ENCODE measurements around the gene RERE. TPM values are rescaled to one million over a fixed set of nuclear protein-coding genes. Genes with fewer than 3 reads are reported as not detected.

The RERE gene
- total and polyA plus RNA-seq, 12 donors, result 46.5 to 163 (median 139) TPM

DNA sequence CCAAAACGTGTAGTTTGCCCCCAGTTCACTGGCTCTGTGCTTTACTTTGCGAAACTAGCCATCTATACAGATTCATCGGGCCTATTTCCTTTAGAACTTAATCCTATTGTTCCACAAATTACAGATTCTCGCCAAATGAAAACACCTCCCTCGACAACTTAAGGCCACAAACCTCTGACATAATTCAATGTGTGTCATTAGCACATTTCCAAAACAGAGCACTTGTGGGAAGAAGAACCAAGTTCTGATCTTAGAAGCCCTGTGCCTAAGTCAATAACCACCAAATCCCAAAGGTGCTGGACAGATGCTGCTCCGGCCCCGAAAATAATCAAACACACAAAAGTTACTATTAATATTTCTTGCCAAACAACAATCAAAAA lies 405.6 kb downstream of the RERE start:
- peaks cover 58 to 100% (median 93%) of the 10 kb centered on the region in 9 donors for H3K4me1 ChIP-seq
- no peaks in the 10 kb centered on the region for H3K27me3 ChIP-seq
- DNase-seq (no peak), ATAC-seq (peak in 4 of 8 donors; percentile 4 to 34 (median 16))
- 32 to 42% methylated on average over 7 of the region's 7 CpGs for WGBS, 2 donors
- TF ChIP-seq, protein P1, sequence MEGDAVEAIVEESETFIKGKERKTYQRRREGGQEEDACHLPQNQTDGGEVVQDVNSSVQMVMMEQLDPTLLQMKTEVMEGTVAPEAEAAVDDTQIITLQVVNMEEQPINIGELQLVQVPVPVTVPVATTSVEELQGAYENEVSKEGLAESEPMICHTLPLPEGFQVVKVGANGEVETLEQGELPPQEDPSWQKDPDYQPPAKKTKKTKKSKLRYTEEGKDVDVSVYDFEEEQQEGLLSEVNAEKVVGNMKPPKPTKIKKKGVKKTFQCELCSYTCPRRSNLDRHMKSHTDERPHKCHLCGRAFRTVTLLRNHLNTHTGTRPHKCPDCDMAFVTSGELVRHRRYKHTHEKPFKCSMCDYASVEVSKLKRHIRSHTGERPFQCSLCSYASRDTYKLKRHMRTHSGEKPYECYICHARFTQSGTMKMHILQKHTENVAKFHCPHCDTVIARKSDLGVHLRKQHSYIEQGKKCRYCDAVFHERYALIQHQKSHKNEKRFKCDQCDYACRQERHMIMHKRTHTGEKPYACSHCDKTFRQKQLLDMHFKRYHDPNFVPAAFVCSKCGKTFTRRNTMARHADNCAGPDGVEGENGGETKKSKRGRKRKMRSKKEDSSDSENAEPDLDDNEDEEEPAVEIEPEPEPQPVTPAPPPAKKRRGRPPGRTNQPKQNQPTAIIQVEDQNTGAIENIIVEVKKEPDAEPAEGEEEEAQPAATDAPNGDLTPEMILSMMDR (IDR thresholded peaks at IDR 0.05), result no peak
- peak overlapping the region in 9 of 10 donors; percentile 28 to 96 (median 66) for H3K27ac ChIP-seq
- H3K4me3 ChIP-seq, result no peak overlapping the region
- intact Hi-C loops (cut with DNase I), result loop anchor here in 1 of 10 donors (10.0 kb wide), 1 partner anchor 57 kb away; no protein-coding TSS in a partner anchor
- no peaks in the 10 kb centered on the region for H3K9me3 ChIP-seq
- peaks cover 0 to 72% (median 0%) of the 10 kb centered on the region in 9 donors for H3K36me3 ChIP-seq

- intact Hi-C loops (cut with DNase I), result loop anchor here in 1 of 10 donors (10.0 kb wide), 1 partner anchor 56 kb away; no protein-coding TSS in a partner anchor
- Histone ChIP-seq H3K27me3 (no peaks in the 10 kb centered on the region), H3K36me3 (peaks cover 0 to 72% (median 3%) of the 10 kb centered on the region in 9 donors), H3K9me3 (no peaks in the 10 kb centered on the region), H3K27ac (peak overlapping the region in 7 of 10 donors; percentile 60 to 96 (median 68)), H3K4me1 (peaks cover 56 to 100% (median 89%) of the 10 kb centered on the region in 9 donors), H3K4me3 (no peak overlapping the region)
- WGBS, 2 donors, result 62 to 63% methylated on average over 3 of the region's 3 CpGs
- ATAC-seq, result no peak
- DNase-seq, result no peak
- TF ChIP-seq, protein P1 (IDR thresholded peaks at IDR 0.05), result no peak
Observed at GRCh38 chr1:8410791-8411190, 406.6 kb downstream of the RERE start.

GRCh38 chr1:8409606-8410005 lies 407.8 kb downstream of the RERE start:
- H3K27ac ChIP-seq, result peak overlapping the region; percentile 63 to 96 (median 84)
- intact Hi-C loops (cut with DNase I), result loop anchor here in 6 of 10 donors (2.0 to 10.0 kb wide), 4 partner anchors 13 to 255 kb away; no protein-coding TSS in a partner anchor
- H3K27me3 ChIP-seq, result no peaks in the 10 kb centered on the region
- peak overlapping the region in 1 of 10 donors; percentile 5 for H3K4me3 ChIP-seq
- DNase-seq, result no peak
- ATAC-seq, result no peak
- 54 to 68% methylated on average over 3 of the region's 3 CpGs for WGBS, 2 donors
- H3K4me1 ChIP-seq, result peaks cover 53 to 99% (median 79%) of the 10 kb centered on the region in 9 donors
- H3K9me3 ChIP-seq, result no peaks in the 10 kb centered on the region
- H3K36me3 ChIP-seq, result peaks cover 0 to 74% (median 3%) of the 10 kb centered on the region in 9 donors
- TF ChIP-seq, protein P1 (IDR thresholded peaks at IDR 0.05), result no peak

- DNase-seq (peak in 1 of 2 donors; percentile 44), ATAC-seq (peak; percentile 24 to 70 (median 54))
- TF ChIP-seq, protein P1 (IDR thresholded peaks at IDR 0.05), result peak; percentile 15 to 67 (median 45)
- peaks cover 53 to 97% (median 81%) of the 10 kb centered on the region in 9 donors for H3K4me1 ChIP-seq
- no peaks in the 10 kb centered on the region for H3K9me3 ChIP-seq
- no peaks in the 10 kb centered on the region for H3K27me3 ChIP-seq
- peak overlapping the region in 1 of 10 donors; percentile 5 for H3K4me3 ChIP-seq
- H3K27ac ChIP-seq, result peak overlapping the region; percentile 63 to 96 (median 84)
- peaks cover 0 to 71% (median 4%) of the 10 kb centered on the region in 9 donors for H3K36me3 ChIP-seq
- intact Hi-C loops (cut with DNase I), result loop anchor here in 5 of 10 donors (2.0 to 10.0 kb wide), 3 partner anchors 14 to 256 kb away; no protein-coding TSS in a partner anchor
- WGBS, 2 donors, result 1 to 2% methylated on average over 6 of the region's 6 CpGs
Observed at GRCh38 chr1:8409106-8409505, 408.3 kb downstream of the RERE start.
